Measurements from ENCODE around the gene PACRG. TPM values are rescaled to one million over a fixed set of nuclear protein-coding genes. Genes with fewer than 3 reads are reported as not detected.
"Not testable (repeated sequence)": the region's sequence is repeated elsewhere in the genome, so short reads cannot be mapped to it uniquely, and the experiment has no call there.

Gene PACRG
- total RNA-seq, 2 experiments from 2014 or later: not detected

GRCh38 chr6:163313566-163313965 is 585.8 kb downstream of the PACRG start:
- intact Hi-C loops (cut with micrococcal nuclease; ENCODE audit: unreplicated experiment): no loop called here
- no peak overlapping the region for H2AFZ ChIP-seq (ENCODE audit: low read length)
- ChIA-PET POLR2A (no interaction called here), CTCF (ENCODE audit: unreplicated experiment) (no interaction called here)
- no peaks in the 10 kb centered on the region for H3K79me2 ChIP-seq (ENCODE audit: insufficient read depth, low read depth, low read length)
- H3K9me2 ChIP-seq (ENCODE audit: insufficient read depth, low read length): no peaks in the 10 kb centered on the region
- H3K4me2 ChIP-seq (ENCODE audit: low read length): no peak overlapping the region
- no peaks in the 10 kb centered on the region for H3K4me1 ChIP-seq (ENCODE audit: insufficient read depth, low read length, poor library complexity, severe bottlenecking)
- no peak for TF ChIP-seq CTCF (conservative IDR thresholded peaks at IDR 0.05; ENCODE audit: low read length)
- no peak for TF ChIP-seq EZH2phosphoT487 (IDR thresholded peaks at IDR 0.05; ENCODE audit: borderline replicate concordance, low read depth, low read length)
- no peaks in the 10 kb centered on the region for H4K20me1 ChIP-seq (ENCODE audit: insufficient read depth, low read length)
- no peak overlapping the region for H3K4me3 ChIP-seq (ENCODE audit: low read depth, low read length, poor library complexity, severe bottlenecking)
- BruUV-seq (replicated peaks): no TSS peak
- H3K9me3 ChIP-seq (ENCODE audit: low read length): no peaks in the 10 kb centered on the region
- DNase-seq (ENCODE audit: low spot score): no peak
- H3K36me3 ChIP-seq (ENCODE audit: insufficient read depth, low read length): no peaks in the 10 kb centered on the region
- no peak overlapping the region for H3K27ac ChIP-seq (ENCODE audit: low read depth, low read length, poor library complexity, severe bottlenecking)

- CTCF ChIA-PET (ENCODE audit: unreplicated experiment): no interaction called here
- no TSS peak for BruUV-seq (replicated peaks)
- TF ChIP-seq CTCF (conservative IDR thresholded peaks at IDR 0.05; ENCODE audit: low read length): no peak
- TF ChIP-seq EZH2phosphoT487 (IDR thresholded peaks at IDR 0.05; ENCODE audit: borderline replicate concordance, low read depth, low read length): no peak
- no peak overlapping the region for H3K4me2 ChIP-seq (ENCODE audit: low read length)
- intact Hi-C loops (cut with micrococcal nuclease; ENCODE audit: unreplicated experiment): no loop called here
- POLR2A ChIA-PET: no interaction called here
- H3K79me2 ChIP-seq (ENCODE audit: insufficient read depth, low read depth, low read length): no peaks in the 10 kb centered on the region
- H3K4me1 ChIP-seq (ENCODE audit: insufficient read depth, low read length, poor library complexity, severe bottlenecking): no peaks in the 10 kb centered on the region
- no peak overlapping the region for H3K27ac ChIP-seq (ENCODE audit: low read depth, low read length, poor library complexity, severe bottlenecking)
- H3K4me3 ChIP-seq (ENCODE audit: low read depth, low read length, poor library complexity, severe bottlenecking): no peak overlapping the region
- H4K20me1 ChIP-seq (ENCODE audit: insufficient read depth, low read length): no peaks in the 10 kb centered on the region
- no peaks in the 10 kb centered on the region for H3K36me3 ChIP-seq (ENCODE audit: insufficient read depth, low read length)
- no peak for DNase-seq (ENCODE audit: low spot score)
- no peaks in the 10 kb centered on the region for H3K9me2 ChIP-seq (ENCODE audit: insufficient read depth, low read length)
- H2AFZ ChIP-seq (ENCODE audit: low read length): no peak overlapping the region
- H3K9me3 ChIP-seq (ENCODE audit: low read length): no peaks in the 10 kb centered on the region
These were observed 586.2 kb downstream of the PACRG start for GRCh38 chr6:163313981-163314380.

GRCh38 chr6:163314791-163315470 is 587.2 kb downstream of the PACRG start:
- Histone ChIP-seq H3K4me3 (ENCODE audit: low read depth, low read length, poor library complexity, severe bottlenecking) (no peak overlapping the region), H3K36me3 (ENCODE audit: insufficient read depth, low read length) (no peaks in the 10 kb centered on the region), H3K27ac (ENCODE audit: low read depth, low read length, poor library complexity, severe bottlenecking) (no peak overlapping the region), H3K79me2 (ENCODE audit: insufficient read depth, low read depth, low read length) (no peaks in the 10 kb centered on the region), H3K4me1 (ENCODE audit: insufficient read depth, low read length, poor library complexity, severe bottlenecking) (no peaks in the 10 kb centered on the region), H3K9me2 (ENCODE audit: insufficient read depth, low read length) (no peaks in the 10 kb centered on the region), H3K4me2 (ENCODE audit: low read length) (no peak overlapping the region), H2AFZ (ENCODE audit: low read length) (no peak overlapping the region), H4K20me1 (ENCODE audit: insufficient read depth, low read length) (no peaks in the 10 kb centered on the region), H3K9me3 (ENCODE audit: low read length) (no peaks in the 10 kb centered on the region)
- POLR2A ChIA-PET: interaction anchor here (0.7 kb wide), 1 partner anchor 13 kb away, joined by 3 read pairs; no protein-coding TSS in a partner anchor
- CTCF ChIA-PET (ENCODE audit: unreplicated experiment): no interaction called here
- no TSS peak for BruUV-seq (replicated peaks)
- intact Hi-C loops (cut with micrococcal nuclease; ENCODE audit: unreplicated experiment): no loop called here
- TF ChIP-seq CTCF (conservative IDR thresholded peaks at IDR 0.05; ENCODE audit: low read length) (no peak), EZH2phosphoT487 (IDR thresholded peaks at IDR 0.05; ENCODE audit: borderline replicate concordance, low read depth, low read length) (no peak)
- DNase-seq (ENCODE audit: low spot score): no peak

- H3K4me1 ChIP-seq (ENCODE audit: insufficient read depth, low read length, poor library complexity, severe bottlenecking); H3K27ac ChIP-seq (ENCODE audit: low read depth, low read length, poor library complexity, severe bottlenecking); H3K4me2 ChIP-seq (ENCODE audit: low read length); H3K79me2 ChIP-seq (ENCODE audit: insufficient read depth, low read depth, low read length); H3K9me3 ChIP-seq (ENCODE audit: low read length); H3K9me2 ChIP-seq (ENCODE audit: insufficient read depth, low read length); DNase-seq (ENCODE audit: low spot score); intact Hi-C loops (cut with micrococcal nuclease; ENCODE audit: unreplicated experiment); H2AFZ ChIP-seq (ENCODE audit: low read length); H4K20me1 ChIP-seq (ENCODE audit: insufficient read depth, low read length); BruUV-seq (replicated peaks); H3K36me3 ChIP-seq (ENCODE audit: insufficient read depth, low read length); POLR2A ChIA-PET; H3K4me3 ChIP-seq (ENCODE audit: low read depth, low read length, poor library complexity, severe bottlenecking); CTCF ChIA-PET (ENCODE audit: unreplicated experiment): not testable (repeated sequence)
These were observed 589.2 kb downstream of the PACRG start for GRCh38 chr6:163316866-163317495.

Measured in OCI-LY7 (cell line).